Measurements from ENCODE around the gene IL25. TPM values are rescaled to one million over a fixed set of nuclear protein-coding genes. Genes with fewer than 3 reads are reported as not detected.

Gene IL25
- polyA plus RNA-seq, 3 donors = not detected

DNA sequence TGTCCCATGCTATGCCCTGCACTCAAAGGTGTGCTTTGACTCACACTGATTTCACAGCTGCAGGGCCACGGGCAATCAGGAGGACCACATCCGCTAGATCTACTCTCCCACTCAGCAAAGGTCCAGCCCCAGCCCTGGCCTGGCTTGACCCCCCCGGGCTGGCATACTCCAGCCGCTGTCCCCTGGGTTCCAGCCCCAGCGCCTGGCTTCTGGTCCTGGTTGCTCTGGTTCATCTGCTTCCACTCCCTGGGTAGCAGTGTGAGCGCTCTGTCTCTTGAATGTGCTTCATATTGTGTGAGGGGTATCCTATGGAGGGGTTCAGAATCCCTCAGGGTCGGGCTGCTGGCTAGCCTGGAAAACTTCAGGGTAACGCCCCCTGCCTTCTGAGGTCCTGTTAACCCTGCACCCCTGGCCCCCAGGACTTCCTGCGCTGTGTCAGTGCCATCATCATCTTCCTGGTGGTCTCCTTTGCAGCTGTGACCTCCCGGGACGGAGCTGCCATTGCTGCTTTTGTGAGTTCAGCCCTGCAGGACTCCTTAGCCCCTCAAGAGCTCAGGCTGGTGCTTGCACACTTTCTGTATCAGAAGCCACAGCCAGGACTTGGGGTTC, 6.1 kb downstream of the IL25 start:
- intact Hi-C loops (cut with micrococcal nuclease) = no loop called here
- Mint-ChIP-seq H3K36me3 (no peaks in the 10 kb centered on the region), H3K9me3 (peaks cover 0 to 1% (median 0%) of the 10 kb centered on the region in 7 donors), H3K4me3 (no peak overlapping the region), H3K27me3 (ENCODE audit: low read depth in 3 of 3) (peaks cover 3 to 13% (median 10%) of the 10 kb centered on the region in 3 donors), H3K4me1 (no peaks in the 10 kb centered on the region), H3K27ac (no peak overlapping the region)
- no peaks in the 10 kb centered on the region for H3K4me1 ChIP-seq (ENCODE audit: control insufficient read depth in 1 of 2, insufficient read depth in 2 of 2, low read length in 2 of 2)
- DNase-seq = no peak
- H3K9ac ChIP-seq (ENCODE audit: insufficient read depth, low read length, poor library complexity, severe bottlenecking) = no peak overlapping the region
- no peak overlapping the region for H3K4me3 ChIP-seq (replicated peaks in 1 of 3; ENCODE audit: low read depth in 2 of 3, low read length in 3 of 3)
- H3K79me2 ChIP-seq (ENCODE audit: insufficient read depth, low read length) = no peaks in the 10 kb centered on the region
- no peaks in the 10 kb centered on the region for H3K9me3 ChIP-seq (replicated peaks in 1 of 2; ENCODE audit: control insufficient read depth in 1 of 2, insufficient read depth in 1 of 2, low read length in 2 of 2)
- H3K27ac ChIP-seq (ENCODE audit: low read depth in 1 of 2, low read length in 2 of 2) = no peak overlapping the region
- no peaks in the 10 kb centered on the region for H3K27me3 ChIP-seq (ENCODE audit: control insufficient read depth in 2 of 2, insufficient read depth in 2 of 2, low read length in 2 of 2)
- TF ChIP-seq, protein P1, sequence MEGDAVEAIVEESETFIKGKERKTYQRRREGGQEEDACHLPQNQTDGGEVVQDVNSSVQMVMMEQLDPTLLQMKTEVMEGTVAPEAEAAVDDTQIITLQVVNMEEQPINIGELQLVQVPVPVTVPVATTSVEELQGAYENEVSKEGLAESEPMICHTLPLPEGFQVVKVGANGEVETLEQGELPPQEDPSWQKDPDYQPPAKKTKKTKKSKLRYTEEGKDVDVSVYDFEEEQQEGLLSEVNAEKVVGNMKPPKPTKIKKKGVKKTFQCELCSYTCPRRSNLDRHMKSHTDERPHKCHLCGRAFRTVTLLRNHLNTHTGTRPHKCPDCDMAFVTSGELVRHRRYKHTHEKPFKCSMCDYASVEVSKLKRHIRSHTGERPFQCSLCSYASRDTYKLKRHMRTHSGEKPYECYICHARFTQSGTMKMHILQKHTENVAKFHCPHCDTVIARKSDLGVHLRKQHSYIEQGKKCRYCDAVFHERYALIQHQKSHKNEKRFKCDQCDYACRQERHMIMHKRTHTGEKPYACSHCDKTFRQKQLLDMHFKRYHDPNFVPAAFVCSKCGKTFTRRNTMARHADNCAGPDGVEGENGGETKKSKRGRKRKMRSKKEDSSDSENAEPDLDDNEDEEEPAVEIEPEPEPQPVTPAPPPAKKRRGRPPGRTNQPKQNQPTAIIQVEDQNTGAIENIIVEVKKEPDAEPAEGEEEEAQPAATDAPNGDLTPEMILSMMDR (IDR thresholded peaks at IDR 0.05) = no peak
- H4K20me1 ChIP-seq (ENCODE audit: insufficient read depth, low read length) = no peaks in the 10 kb centered on the region
- H3K4me2 ChIP-seq (replicated peaks; ENCODE audit: extremely low read depth, low read length, poor library complexity, severe bottlenecking) = no peak overlapping the region
- H3K36me3 ChIP-seq (replicated peaks in 1 of 2; ENCODE audit: control insufficient read depth in 1 of 2, insufficient read depth in 2 of 2, low read length in 2 of 2) = no peaks in the 10 kb centered on the region
- WGBS (ENCODE audit: insufficient coverage) = 91% methylated on average over 11 of the region's 11 CpGs
- no peak overlapping the region for H2AFZ ChIP-seq (ENCODE audit: insufficient read depth, low read depth, low read length, poor library complexity, severe bottlenecking)

DNA sequence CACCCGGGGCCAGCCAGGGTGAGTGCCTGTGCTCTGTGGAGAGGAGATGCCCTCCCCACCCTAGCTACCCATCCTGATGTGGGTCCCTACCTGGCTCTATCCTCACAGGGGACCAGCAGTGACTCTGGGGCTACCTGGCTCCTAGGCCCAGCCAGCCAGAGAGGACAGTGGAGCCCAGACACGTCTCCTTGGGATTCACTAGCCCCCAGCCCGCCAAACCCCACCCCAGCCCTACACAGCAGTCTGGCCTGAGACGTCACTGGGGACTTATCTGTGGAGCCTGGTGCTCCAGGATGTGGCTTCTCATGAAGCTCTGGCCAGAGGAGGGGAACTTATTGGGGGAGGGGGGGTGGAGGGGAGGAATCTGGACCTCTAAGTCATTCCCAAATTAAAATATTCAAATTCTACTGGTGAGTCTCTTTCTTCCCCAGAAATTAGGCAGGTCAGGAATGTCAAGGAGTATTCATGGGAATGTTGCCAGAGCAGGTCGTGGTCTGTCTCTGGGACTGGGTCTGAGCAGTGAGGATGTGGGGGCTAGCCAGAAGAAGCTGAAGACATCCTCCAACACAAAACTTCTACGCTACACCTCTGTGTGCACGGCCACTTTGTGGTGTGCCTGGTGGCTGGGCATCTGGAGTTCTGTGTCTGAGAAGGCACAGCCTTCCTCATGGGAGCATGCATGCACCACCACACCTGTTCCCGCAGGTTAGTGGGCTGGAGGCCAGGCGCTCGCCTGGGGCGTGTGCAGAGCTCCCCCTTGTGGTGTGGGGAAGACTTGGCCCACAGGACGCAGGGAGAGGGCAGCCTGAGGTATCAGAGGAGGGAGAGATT, 7.0 kb downstream of the IL25 start:
- no peak overlapping the region for H3K27ac ChIP-seq (ENCODE audit: low read depth in 1 of 2, low read length in 2 of 2)
- no peaks in the 10 kb centered on the region for H3K36me3 ChIP-seq (replicated peaks in 1 of 2; ENCODE audit: control insufficient read depth in 1 of 2, insufficient read depth in 2 of 2, low read length in 2 of 2)
- H3K9ac ChIP-seq (ENCODE audit: insufficient read depth, low read length, poor library complexity, severe bottlenecking) = no peak overlapping the region
- no peak overlapping the region for H2AFZ ChIP-seq (ENCODE audit: insufficient read depth, low read depth, low read length, poor library complexity, severe bottlenecking)
- H3K27me3 ChIP-seq (ENCODE audit: control insufficient read depth in 2 of 2, insufficient read depth in 2 of 2, low read length in 2 of 2) = no peaks in the 10 kb centered on the region
- no peaks in the 10 kb centered on the region for H3K36me3 Mint-ChIP-seq
- H3K4me1 Mint-ChIP-seq = no peaks in the 10 kb centered on the region
- intact Hi-C loops (cut with micrococcal nuclease) = loop anchor here in 1 of 2 donors (1.0 kb wide), 1 partner anchor 114 kb away; no protein-coding TSS in a partner anchor
- H3K79me2 ChIP-seq (ENCODE audit: insufficient read depth, low read length) = no peaks in the 10 kb centered on the region
- peaks cover 0 to 1% (median 0%) of the 10 kb centered on the region in 7 donors for H3K9me3 Mint-ChIP-seq
- H3K9me3 ChIP-seq (replicated peaks in 1 of 2; ENCODE audit: control insufficient read depth in 1 of 2, insufficient read depth in 1 of 2, low read length in 2 of 2) = no peaks in the 10 kb centered on the region
- no peak overlapping the region for H3K4me3 ChIP-seq (replicated peaks in 1 of 3; ENCODE audit: low read depth in 2 of 3, low read length in 3 of 3)
- DNase-seq = peak; percentile 27 to 41 (median 29)
- TF ChIP-seq, protein P1 (IDR thresholded peaks at IDR 0.05) = peak; percentile 95
- H4K20me1 ChIP-seq (ENCODE audit: insufficient read depth, low read length) = no peaks in the 10 kb centered on the region
- no peak overlapping the region for H3K4me3 Mint-ChIP-seq
- H3K4me1 ChIP-seq (ENCODE audit: control insufficient read depth in 1 of 2, insufficient read depth in 2 of 2, low read length in 2 of 2) = no peaks in the 10 kb centered on the region
- H3K27me3 Mint-ChIP-seq (ENCODE audit: low read depth in 3 of 3) = peaks cover 3 to 13% (median 10%) of the 10 kb centered on the region in 3 donors
- H3K4me2 ChIP-seq (replicated peaks; ENCODE audit: extremely low read depth, low read length, poor library complexity, severe bottlenecking) = no peak overlapping the region
- no peak overlapping the region for H3K27ac Mint-ChIP-seq
- no CpG with 5 or more reads among the region's 12 CpGs for WGBS (ENCODE audit: insufficient coverage)
